ENCODE results near the gene CNTNAP2. TPM values are rescaled to one million over a fixed set of nuclear protein-coding genes. Genes with fewer than 3 reads are reported as not detected.

Gene CNTNAP2
- total and polyA plus RNA-seq, 2 of the 4 experiments (the other 2 are of a cell fraction) = not detected

- Histone ChIP-seq H3K4me1 (ENCODE audit: control insufficient read depth, insufficient read depth, low read length) (no peaks in the 10 kb centered on the region), H4K20me1 (ENCODE audit: insufficient read depth, low read length) (no peaks in the 10 kb centered on the region), H3K79me1 (ENCODE audit: low read depth in 1 of 2, low read length in 2 of 2) (no peaks in the 10 kb centered on the region), H4K91ac (ENCODE audit: insufficient read depth, low read depth, low read length) (no peak overlapping the region), H3K56ac (ENCODE audit: extremely low read depth, insufficient read depth, low read length) (no peak overlapping the region), H3K36me3 (ENCODE audit: control insufficient read depth, insufficient read depth, low read length) (no peaks in the 10 kb centered on the region), H3K9me1 (ENCODE audit: insufficient read depth, low read length) (no peaks in the 10 kb centered on the region), H2BK20ac (ENCODE audit: low read depth, low read length) (no peak overlapping the region), H3K4me2 (ENCODE audit: low read depth, low read length) (no peak overlapping the region), H2BK120ac (ENCODE audit: low read depth, low read length) (no peak overlapping the region), H2AFZ (replicated peaks; ENCODE audit: low read length, poor library complexity) (no peak overlapping the region), H4K5ac (ENCODE audit: low read depth, low read length) (no peak overlapping the region), H3K9ac (ENCODE audit: low read depth, low read length) (no peak overlapping the region), H3K4me3 (ENCODE audit: insufficient read depth, low read depth, low read length) (no peak overlapping the region), H3K18ac (ENCODE audit: low read depth, low read length) (no peak overlapping the region), H3K27me3 (ENCODE audit: control insufficient read depth, insufficient read depth, low read length) (no peaks in the 10 kb centered on the region), H2BK15ac (ENCODE audit: low read depth, low read length) (no peak overlapping the region), H3K27ac (ENCODE audit: insufficient read depth, low read length) (no peak overlapping the region), H4K8ac (ENCODE audit: low read depth in 2 of 2, low read length in 2 of 2) (no peak overlapping the region), H3K9me3 (ENCODE audit: control insufficient read depth, insufficient read depth, low read length) (peaks cover 6% of the 10 kb centered on the region), H2AK5ac (ENCODE audit: low read depth, low read length) (no peak overlapping the region), H3K14ac (replicated peaks; ENCODE audit: low read depth, low read length) (no peak overlapping the region), H2BK5ac (ENCODE audit: low read depth, low read length, poor library complexity, severe bottlenecking) (no peak overlapping the region), H3K4ac (ENCODE audit: low read depth, low read length) (no peak overlapping the region), H3K23ac (ENCODE audit: low read depth, low read length) (no peak overlapping the region), H2AK9ac (replicated peaks; ENCODE audit: low read depth, low read length, poor library complexity) (no peak overlapping the region)
- intact Hi-C loops (cut with micrococcal nuclease) = no loop called here
- BruUV-seq (replicated peaks) = no TSS peak
- no peak for TF ChIP-seq NFE2L2 (IDR thresholded peaks at IDR 0.05; ENCODE audit: low read depth, low read length)
- peak; percentile 84 for TF ChIP-seq MAFK (IDR thresholded peaks at IDR 0.05; ENCODE audit: low read depth, low read length)
- TF ChIP-seq RCOR1 (IDR thresholded peaks at IDR 0.05; ENCODE audit: insufficient replicate concordance, low read length) = no peak
- TF ChIP-seq CTCF (conservative IDR thresholded peaks at IDR 0.05; ENCODE audit: low read depth, low read length) = no peak
- no peak for TF ChIP-seq SMC3 (IDR thresholded peaks at IDR 0.05; ENCODE audit: low read depth, low read length)
- no peak for TF ChIP-seq RFX5 (IDR thresholded peaks at IDR 0.05; ENCODE audit: low read depth, low read length)
- ChIA-PET POLR2A (ENCODE audit: unreplicated experiment) (no interaction called here), CTCF (no interaction called here)
- ATAC-seq (ENCODE audit: low read depth) (no peak), DNase-seq (no peak)
- WGBS, 2 experiments (ENCODE audit: extremely low coverage in 2 of 2, insufficient read length in 1 of 2) = no CpG with 5 or more reads among the region's 1 CpG
- dilution Hi-C loops (cut with HindIII; ENCODE audit: low sequenced_read_pairs, unreplicated experiment) = no loop called here
- in situ Hi-C loops (cut with MboI; ENCODE audit: low sequenced_read_pairs) = no loop called here
Measured at GRCh38 chr7:146291900-146292299, 175.3 kb downstream of the CNTNAP2 start.
